Panc1 (cell line): ENCODE data around the gene SBK1. TPM values are rescaled to one million over a fixed set of nuclear protein-coding genes. Genes with fewer than 3 reads are reported as not detected.

Experiments
- ATAC-seq: fragments of 200-7000 bp; cut with Tn5 transposase; 2 replicates; pipeline ENCODE4 v1.9.1; 2020; ENCODE audit warnings: mild to moderate bottlenecking, moderate library complexity
- BruUV-seq: library from RNA; stranded (reverse); fragments of 400-500 nt; replicated peaks from 2 replicates; lab custom pipeline; 2021; lab: Mats Ljungman, UMichigan
- CTCF ChIA-PET: fragments of 300-600 bp; sonication (Branson Sonifier 250); formaldehyde crosslinking; loops from one replicate; lab custom pipeline; 2022; ENCODE audit warnings: antibody characterized with exemption; lab: Charles Lee
- POLR2A ChIA-PET: fragments of 300-600 bp; sonication (Branson Sonifier 250); formaldehyde crosslinking; loops from one replicate; lab custom pipeline; 2022; ENCODE audit warnings: antibody characterized with exemption; lab: Charles Lee
- DNase-seq: peaks from one replicate; pipeline ENCODE4 v3.0.0-alpha.2; 2010; ENCODE audit warnings: low read depth, low spot score
- H3K27ac ChIP-seq: 2 replicates; pipeline ENCODE4 v1.5.1; 2011; ENCODE audit warnings: mild to moderate bottlenecking, low read length, inconsistent platforms
- H3K27me3 ChIP-seq: fragments of 200-500 bp; sonication (Bioruptor generic); 2 replicates; pipeline ENCODE4 v1.6.0; 2014; ENCODE audit warnings: low read length, inconsistent platforms; ENCODE audit not compliant: control insufficient read depth, insufficient read depth
- H3K36me3 ChIP-seq: fragments of 200-500 bp; sonication (Bioruptor generic); 2 replicates; pipeline ENCODE4 v1.5.1; 2014; ENCODE audit warnings: inconsistent platforms, mild to moderate bottlenecking, low read length, moderate library complexity; ENCODE audit not compliant: control insufficient read depth, insufficient read depth
- H3K4me1 ChIP-seq: 2 replicates; pipeline ENCODE4 v1.5.1; 2011; ENCODE audit warnings: inconsistent platforms, mild to moderate bottlenecking, low read length, moderate library complexity; ENCODE audit not compliant: control insufficient read depth, insufficient read depth
- H3K4me3 ChIP-seq, 2 experiments: 2 replicates each; pipeline ENCODE4 v1.5.1; 2011 to 2012; ENCODE audit warnings: low read depth in 2 of 2, low read length in 2 of 2, mild to moderate bottlenecking in 2 of 2, inconsistent platforms in 1 of 2, moderate library complexity in 1 of 2
- H3K9me3 ChIP-seq: fragments of 200-500 bp; sonication (Bioruptor generic); 2 replicates; pipeline ENCODE4 v1.5.1; 2014; ENCODE audit warnings: low read depth, mild to moderate bottlenecking, inconsistent platforms, low read length, moderate library complexity; ENCODE audit not compliant: control insufficient read depth, insufficient read depth
- POLR2AphosphoS5 ChIP-seq: IDR thresholded peaks from 2 replicates; pipeline ENCODE4 v1.6.1; 2012; ENCODE audit warnings: mild to moderate bottlenecking, low read depth, low read length, moderate library complexity
- SIN3A ChIP-seq: IDR thresholded peaks from 2 replicates; pipeline ENCODE4 v1.6.1; 2012; ENCODE audit warnings: low read depth, mild to moderate bottlenecking, low read length, moderate library complexity, borderline replicate concordance; ENCODE audit not compliant: insufficient read depth
- TCF7L2 ChIP-seq: IDR thresholded peaks from 2 replicates; pipeline ENCODE4 v1.6.1; 2011; ENCODE audit warnings: mild to moderate bottlenecking, low read depth, low read length, inconsistent platforms
- in situ Hi-C: cut with HindIII; loops from 2 replicates; pipeline ENCODE4 v1.10.0; 2016; ENCODE audit warnings: low sequenced_read_pairs, low pct_unique_long_range_greater_than_20kb
- intact Hi-C: fragments of 100-400 bp; cut with micrococcal nuclease; formaldehyde crosslinking; loops from one replicate; pipeline ENCODE4 v1.10.0; 2022; ENCODE audit not compliant: unreplicated experiment
- total RNA-seq: library from RNA; stranded (reverse); gene quantifications from one replicate; pipeline ENCODE4 v1.2.1, GENCODE V29; 2021; ENCODE audit not compliant: unreplicated experiment
- TF ChIP-seq, protein P1 (sequence below): fragments of 450-650 bp; IDR thresholded peaks from 2 replicates; pipeline ENCODE4 v1.5.1; 2017; ENCODE audit warnings: mild to moderate bottlenecking
- TF ChIP-seq, protein P2 (sequence below), 2 experiments: IDR thresholded peaks; 2 replicates each; pipeline ENCODE4 v1.6.1; 2011 to 2012; ENCODE audit warnings: low read depth in 2 of 2, control low read depth in 1 of 2, low read length in 1 of 2, mild to moderate bottlenecking in 1 of 2, moderate library complexity in 1 of 2; ENCODE audit not compliant: insufficient read depth in 1 of 2

The SBK1 gene
- total RNA-seq, 1 experiment from 2014 or later, result 2.4 TPM

DNA sequence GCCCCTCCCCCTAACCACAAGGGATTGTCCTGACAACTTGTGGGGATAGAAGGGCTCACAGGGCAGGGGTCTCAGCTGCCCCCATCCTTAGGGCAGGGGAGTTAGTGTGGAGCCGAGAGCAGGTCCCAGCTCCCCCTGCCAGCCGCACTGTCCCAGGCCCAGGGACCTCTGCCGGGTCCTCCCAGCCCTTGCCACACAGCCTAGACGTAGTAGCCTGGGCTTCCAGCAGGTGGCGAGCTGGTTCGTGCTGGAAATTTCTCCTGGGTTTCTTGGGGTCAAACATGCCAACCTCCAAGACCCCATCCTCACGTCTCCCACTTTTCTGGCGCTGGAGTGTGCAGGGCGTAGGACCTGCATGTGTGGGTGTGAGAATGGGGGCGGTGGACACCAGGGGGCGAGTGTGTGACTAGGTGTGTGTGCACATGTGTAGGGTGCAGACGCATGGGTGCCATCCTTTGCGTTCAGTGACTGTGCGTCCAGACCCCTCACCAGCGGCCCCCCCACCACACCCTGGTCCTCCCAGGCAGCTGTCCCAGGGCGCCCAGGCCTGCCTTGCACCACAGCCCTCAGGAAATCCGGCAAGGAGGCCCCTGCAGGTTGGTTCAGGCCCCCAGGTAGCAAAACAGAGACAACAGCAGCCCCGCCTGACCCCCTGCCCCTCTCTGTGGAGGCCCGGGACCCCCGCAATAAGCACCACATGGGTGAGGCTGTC is 29.5 kb downstream of the SBK1 start:
- H3K27me3 ChIP-seq, result no peaks in the 10 kb centered on the region
- H3K36me3 ChIP-seq, result no peaks in the 10 kb centered on the region
- no peak overlapping the region for H3K27ac ChIP-seq
- TF ChIP-seq, protein P1, sequence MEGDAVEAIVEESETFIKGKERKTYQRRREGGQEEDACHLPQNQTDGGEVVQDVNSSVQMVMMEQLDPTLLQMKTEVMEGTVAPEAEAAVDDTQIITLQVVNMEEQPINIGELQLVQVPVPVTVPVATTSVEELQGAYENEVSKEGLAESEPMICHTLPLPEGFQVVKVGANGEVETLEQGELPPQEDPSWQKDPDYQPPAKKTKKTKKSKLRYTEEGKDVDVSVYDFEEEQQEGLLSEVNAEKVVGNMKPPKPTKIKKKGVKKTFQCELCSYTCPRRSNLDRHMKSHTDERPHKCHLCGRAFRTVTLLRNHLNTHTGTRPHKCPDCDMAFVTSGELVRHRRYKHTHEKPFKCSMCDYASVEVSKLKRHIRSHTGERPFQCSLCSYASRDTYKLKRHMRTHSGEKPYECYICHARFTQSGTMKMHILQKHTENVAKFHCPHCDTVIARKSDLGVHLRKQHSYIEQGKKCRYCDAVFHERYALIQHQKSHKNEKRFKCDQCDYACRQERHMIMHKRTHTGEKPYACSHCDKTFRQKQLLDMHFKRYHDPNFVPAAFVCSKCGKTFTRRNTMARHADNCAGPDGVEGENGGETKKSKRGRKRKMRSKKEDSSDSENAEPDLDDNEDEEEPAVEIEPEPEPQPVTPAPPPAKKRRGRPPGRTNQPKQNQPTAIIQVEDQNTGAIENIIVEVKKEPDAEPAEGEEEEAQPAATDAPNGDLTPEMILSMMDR, result peak; percentile 96
- TF ChIP-seq TCF7L2, result no peak
- in situ Hi-C loops, result no loop called here
- H3K4me3 ChIP-seq, result no peak overlapping the region
- no peaks in the 10 kb centered on the region for H3K9me3 ChIP-seq
- ChIA-PET CTCF (interaction anchor here (0.5 to 0.9 kb wide), 8 partner anchors 12 to 340 kb away, joined by 3 to 11 read pairs (median 5); no protein-coding TSS in a partner anchor), POLR2A (no interaction called here)
- DNase-seq, result no peak
- BruUV-seq, result no TSS peak
- peak; percentile 76 for ATAC-seq
- intact Hi-C loops, result no loop called here
- H3K4me1 ChIP-seq, result peaks cover 5% of the 10 kb centered on the region; the same call in 1 of the 2 replicates

DNA sequence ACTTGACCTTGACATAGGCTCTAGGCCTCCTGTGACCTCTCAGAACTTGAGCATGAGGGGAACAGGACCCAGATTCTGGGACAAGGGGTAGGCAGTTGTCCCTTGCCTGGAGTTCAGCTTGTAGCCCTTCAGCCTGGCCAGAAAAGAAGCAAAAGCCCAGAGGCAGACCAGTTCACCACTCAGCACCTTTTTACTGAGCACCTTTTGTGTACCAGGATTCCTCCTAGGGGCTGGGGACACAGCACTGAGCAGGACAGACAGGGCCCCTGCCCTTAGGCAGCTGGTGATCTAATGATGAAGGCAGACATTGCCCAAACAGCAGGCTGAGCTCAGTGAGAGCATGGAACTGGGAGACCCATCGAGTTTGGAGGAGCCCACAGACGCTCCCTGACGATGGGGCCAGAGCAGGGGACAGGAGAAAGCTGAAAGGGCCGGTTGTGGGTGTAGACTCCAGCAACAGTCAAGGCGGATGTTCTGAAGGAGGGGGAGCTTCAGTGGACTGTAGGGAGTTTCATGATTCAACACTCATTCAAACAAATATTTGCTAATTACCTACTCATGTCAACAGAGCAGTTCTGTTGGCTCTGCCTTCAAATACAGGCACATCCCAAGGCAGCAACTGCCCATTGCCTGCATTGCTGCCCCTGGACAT is 32.0 kb downstream of the SBK1 start:
- DNase-seq (no peak), ATAC-seq (peak; percentile 55)
- TF ChIP-seq, protein P2, sequence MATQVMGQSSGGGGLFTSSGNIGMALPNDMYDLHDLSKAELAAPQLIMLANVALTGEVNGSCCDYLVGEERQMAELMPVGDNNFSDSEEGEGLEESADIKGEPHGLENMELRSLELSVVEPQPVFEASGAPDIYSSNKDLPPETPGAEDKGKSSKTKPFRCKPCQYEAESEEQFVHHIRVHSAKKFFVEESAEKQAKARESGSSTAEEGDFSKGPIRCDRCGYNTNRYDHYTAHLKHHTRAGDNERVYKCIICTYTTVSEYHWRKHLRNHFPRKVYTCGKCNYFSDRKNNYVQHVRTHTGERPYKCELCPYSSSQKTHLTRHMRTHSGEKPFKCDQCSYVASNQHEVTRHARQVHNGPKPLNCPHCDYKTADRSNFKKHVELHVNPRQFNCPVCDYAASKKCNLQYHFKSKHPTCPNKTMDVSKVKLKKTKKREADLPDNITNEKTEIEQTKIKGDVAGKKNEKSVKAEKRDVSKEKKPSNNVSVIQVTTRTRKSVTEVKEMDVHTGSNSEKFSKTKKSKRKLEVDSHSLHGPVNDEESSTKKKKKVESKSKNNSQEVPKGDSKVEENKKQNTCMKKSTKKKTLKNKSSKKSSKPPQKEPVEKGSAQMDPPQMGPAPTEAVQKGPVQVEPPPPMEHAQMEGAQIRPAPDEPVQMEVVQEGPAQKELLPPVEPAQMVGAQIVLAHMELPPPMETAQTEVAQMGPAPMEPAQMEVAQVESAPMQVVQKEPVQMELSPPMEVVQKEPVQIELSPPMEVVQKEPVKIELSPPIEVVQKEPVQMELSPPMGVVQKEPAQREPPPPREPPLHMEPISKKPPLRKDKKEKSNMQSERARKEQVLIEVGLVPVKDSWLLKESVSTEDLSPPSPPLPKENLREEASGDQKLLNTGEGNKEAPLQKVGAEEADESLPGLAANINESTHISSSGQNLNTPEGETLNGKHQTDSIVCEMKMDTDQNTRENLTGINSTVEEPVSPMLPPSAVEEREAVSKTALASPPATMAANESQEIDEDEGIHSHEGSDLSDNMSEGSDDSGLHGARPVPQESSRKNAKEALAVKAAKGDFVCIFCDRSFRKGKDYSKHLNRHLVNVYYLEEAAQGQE (IDR thresholded peaks at IDR 0.05; ENCODE audit: insufficient read depth in 1 of 2, low read depth in 2 of 2, low read length in 1 of 2), result no peak
- TF ChIP-seq POLR2AphosphoS5, result no peak
- no peak for TF ChIP-seq SIN3A
- TF ChIP-seq TCF7L2, result no peak
- TF ChIP-seq, protein P1, result no peak
- ChIA-PET CTCF (interaction anchor here (0.5 to 0.6 kb wide), 2 partner anchors 179 to 225 kb away, joined by 5 to 9 read pairs; no protein-coding TSS in a partner anchor), POLR2A (no interaction called here)
- Histone ChIP-seq H3K27ac (no peak overlapping the region), H3K4me3 (no peak overlapping the region), H3K36me3 (no peaks in the 10 kb centered on the region), H3K9me3 (no peaks in the 10 kb centered on the region), H3K4me1 (peaks cover 5% of the 10 kb centered on the region; the same call in 1 of the 2 replicates), H3K27me3 (no peaks in the 10 kb centered on the region)
- intact Hi-C loops, result no loop called here
- in situ Hi-C loops, result no loop called here
- no TSS peak for BruUV-seq
